NCI-H2196 (cell line): ENCODE results near the gene ARSJ.
"Not testable (repeated sequence)": the region's sequence is repeated elsewhere in the genome, so short reads cannot be mapped to it uniquely, and the experiment has no call there.

Experiments used
- DNase-seq: peaks from one replicate; lab custom pipeline; 2025; ENCODE audit not compliant: unreplicated experiment; lab: John Stamatoyannopoulos, UW

Gene ARSJ

GRCh38 chr4:113959539-113959937 lies 19.9 kb downstream of the ARSJ start:
- no peak for DNase-seq

GRCh38 chr4:113958766-113959538 lies 20.5 kb downstream of the ARSJ start:
- DNase-seq, result peak; percentile 28

DNA sequence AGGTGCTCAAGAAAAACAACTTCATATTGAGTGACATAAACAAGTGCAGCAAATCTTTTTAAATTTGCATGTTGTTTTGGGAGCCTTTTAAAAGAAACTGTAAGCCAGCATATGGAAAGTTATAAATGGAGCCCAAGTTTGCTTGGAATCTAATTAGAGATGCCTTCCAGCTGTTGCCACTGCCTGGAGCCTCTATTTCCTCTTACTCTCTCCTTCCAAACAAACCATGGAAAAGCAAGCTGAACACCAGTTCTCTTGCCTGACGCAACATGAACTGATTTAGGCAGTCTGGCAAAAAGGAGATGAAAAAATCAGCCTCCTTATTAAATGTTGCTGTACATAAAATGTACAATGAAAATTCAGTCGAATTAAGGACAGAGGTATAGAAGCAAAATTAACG lies 21.5 kb downstream of the ARSJ start:
- DNase-seq, result no peak

GRCh38 chr4:113955948-113956347 lies 23.5 kb downstream of the ARSJ start:
- no peak for DNase-seq

DNA sequence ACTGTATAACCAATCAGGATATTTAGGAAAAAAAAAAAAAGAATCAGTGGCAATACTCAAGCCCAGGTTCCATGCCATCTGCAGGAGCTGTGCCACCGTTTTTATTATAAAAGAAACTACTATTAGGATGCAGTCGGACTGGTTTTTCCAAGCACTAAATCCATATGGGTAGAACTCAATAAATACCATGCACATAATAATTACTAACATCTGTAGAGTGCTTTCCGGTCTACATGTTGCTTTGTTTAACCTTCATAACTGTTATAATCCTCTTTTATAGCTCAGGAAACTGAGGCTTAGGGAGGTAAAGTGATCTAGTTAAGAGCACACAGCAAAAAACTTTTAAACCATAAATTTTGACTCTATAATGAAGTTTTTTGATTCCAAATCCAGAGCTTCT lies 24.0 kb downstream of the ARSJ start:
- no peak for DNase-seq

DNA sequence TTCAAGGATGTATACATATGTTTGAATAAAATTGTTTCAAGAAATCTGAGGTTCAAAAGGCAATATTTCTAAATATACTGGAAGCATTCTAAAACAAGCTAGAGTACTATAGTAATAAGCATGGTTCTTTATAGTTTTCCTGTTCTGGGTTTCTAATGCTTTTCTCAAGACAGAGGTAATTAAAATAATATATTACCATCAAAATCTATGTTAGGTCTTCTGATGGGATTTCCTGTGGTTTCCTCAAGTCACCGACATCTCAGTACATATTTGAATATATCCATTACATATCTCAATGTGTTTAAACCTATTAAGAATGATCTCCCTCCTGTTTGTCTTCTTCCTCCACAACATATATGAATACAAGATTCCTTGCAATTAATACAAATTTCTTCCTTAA lies 25.6 kb downstream of the ARSJ start:
- DNase-seq, result no peak

GRCh38 chr4:113952452-113953029 lies 26.9 kb downstream of the ARSJ start:
- DNase-seq, result no peak

GRCh38 chr4:113951263-113951662 lies 28.2 kb downstream of the ARSJ start:
- DNase-seq, result no peak

DNA sequence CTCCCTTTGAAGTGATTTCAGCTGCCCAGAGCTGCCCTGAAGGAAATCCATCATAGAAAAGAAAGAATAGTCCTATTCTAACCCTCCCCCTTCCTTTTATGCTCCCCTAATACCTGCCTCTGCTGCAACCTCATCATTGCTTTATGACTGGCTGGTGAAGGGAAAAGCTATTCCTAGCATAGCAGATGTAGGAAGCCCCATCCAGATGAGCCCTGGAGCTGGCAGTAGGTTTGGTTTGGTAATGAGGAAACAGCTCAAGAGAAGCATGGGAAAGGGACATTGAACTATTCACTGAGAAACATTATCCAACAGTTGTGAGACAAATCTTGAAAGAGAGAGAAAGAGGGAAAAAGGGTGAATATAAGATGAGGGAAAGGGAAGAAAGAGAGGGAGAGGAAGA lies 29.2 kb downstream of the ARSJ start:
- no peak for DNase-seq

DNA sequence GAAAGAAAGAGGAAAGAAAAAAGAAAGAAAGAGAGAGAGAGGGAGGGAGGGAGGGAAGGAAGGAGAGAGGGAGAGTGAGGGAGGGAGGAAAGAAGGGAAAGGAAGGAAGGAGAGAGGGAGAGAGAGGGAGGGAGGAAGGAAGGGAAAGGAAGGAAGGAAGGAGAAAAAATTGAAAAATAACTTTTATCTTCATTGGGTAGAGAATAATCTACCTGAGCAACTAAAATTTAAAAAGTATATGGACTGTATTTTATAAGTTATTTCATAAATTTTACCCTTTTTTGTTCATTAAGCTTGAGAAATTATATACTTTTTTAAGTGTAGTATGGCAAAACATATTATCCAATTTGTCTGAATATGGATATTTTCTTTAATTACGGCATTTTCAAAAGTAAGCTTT lies 32.0 kb downstream of the ARSJ start:
- no peak for DNase-seq

GRCh38 chr4:113945906-113946305 lies 33.5 kb downstream of the ARSJ start:
- DNase-seq, result no peak

DNA sequence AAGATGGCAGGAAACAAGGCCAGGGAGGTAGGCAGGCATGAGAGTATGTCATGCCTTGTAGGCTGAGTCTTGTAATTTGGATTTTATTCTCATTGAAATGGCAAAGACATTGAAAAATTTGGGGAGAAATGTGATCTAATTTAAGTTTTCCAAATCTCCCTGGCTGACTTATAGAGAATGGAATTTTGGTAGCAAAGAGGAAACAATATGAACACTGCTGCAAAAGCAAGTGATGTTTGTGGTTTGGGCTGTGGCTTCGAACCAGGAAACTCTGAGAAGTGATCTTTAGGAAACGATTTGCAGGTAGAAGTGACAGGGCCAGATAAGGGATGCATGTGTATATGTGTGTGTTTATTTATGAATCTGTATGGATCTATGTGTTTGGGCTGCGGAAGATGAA lies 35.6 kb downstream of the ARSJ start:
- no peak for DNase-seq

DNA sequence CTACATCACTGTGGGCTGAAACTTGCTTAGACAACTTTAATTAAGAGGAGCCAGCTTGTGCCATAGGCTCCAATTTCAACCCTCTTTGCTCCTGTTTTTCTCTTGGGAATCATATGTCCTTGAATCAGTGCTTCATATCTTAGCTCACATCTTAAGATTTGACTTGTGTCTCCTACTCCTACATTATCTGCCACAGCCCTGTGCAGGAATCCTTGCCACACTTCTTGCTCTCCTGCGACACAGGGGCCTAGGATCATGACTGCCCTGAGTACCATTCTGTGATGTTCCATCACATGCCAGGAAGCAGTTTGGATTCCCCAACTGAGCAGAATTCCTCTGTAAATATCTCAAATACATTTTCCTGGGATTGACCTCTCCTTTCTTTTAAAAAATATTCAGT lies 36.4 kb downstream of the ARSJ start:
- DNase-seq, result no peak

GRCh38 chr4:113941836-113942235 lies 37.6 kb downstream of the ARSJ start:
- no peak for DNase-seq

GRCh38 chr4:113940103-113940502 lies 39.3 kb downstream of the ARSJ start:
- DNase-seq, result not testable (repeated sequence)

DNA sequence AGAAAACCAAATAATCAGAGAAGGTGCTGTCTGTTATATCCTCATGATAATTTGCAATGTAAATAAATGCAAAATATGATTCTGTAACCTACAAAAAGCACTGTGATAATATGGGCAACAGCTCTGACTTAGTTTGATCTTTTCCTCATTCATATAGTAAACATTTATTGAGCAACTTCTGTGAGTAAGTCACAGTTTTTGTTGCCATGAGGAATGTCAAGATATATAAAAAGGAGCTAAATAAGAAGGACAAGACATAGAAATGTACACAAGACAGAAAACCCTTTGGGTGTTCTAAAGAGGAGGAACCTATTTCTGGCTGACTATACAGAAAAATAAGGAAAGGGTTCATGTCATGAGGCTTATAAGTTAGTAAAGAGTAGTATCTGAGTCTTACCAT lies 44.3 kb downstream of the ARSJ start:
- DNase-seq, result no peak

- DNase-seq, result not testable (repeated sequence)
Measured at GRCh38 chr4:113924706-113925105, 54.7 kb downstream of the ARSJ start.

DNA sequence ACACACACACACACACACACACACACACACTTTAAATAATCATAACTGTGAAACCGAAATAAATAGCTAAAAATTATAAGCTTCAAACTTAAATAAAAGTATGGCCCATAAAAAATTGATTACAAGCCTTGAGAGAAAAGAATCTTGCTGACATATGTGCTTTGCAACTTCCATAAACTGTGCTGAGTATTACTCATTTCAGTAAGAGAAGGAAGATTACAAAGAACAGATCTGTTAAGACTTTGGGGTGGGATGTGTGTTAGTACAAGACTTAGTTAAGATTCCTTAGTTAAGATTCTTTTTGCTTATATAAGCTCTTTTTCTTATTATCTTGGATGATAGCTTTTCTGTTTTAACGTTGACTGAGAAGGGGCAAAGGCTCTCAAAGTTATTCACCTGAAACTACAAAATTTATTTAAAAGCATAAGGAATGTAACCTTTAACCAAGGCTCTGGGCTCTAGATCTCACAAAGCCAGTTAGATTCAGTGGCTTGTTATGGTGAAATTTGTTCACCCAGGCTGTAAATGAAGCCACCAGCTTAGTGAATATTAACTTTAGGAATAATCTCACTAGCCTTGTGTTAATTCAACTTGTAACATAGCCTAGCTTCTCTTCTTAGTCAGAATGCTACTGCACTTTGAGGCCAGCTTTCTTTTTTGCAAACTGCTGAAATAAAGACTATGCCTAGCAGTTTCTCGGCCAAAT lies 58.2 kb downstream of the ARSJ start:
- DNase-seq, result no peak

GRCh38 chr4:113919611-113920010 lies 59.8 kb downstream of the ARSJ start:
- no peak for DNase-seq

DNA sequence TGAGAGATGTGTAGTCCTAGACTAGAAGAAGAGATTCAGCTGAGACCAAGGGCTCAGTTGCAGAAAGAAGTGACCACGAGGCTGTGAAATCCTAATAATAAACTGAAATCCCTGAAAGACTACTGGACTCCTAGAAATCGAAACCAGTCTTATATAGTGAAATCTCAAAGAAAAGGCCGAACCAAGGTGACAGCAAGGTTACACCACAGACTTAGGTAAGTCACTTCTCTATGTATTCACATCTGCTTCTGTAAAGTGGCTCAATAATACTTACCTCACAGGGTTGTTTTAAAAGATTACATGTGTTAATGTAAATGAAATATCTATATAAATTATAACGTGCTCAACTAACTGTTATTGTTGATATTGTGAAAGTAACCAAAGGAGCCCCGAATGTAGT lies 60.3 kb downstream of the ARSJ start:
- DNase-seq, result no peak

GRCh38 chr4:113908829-113909228 lies 70.6 kb downstream of the ARSJ start:
- DNase-seq, result no peak

- no peak for DNase-seq
Measured at GRCh38 chr4:113907559-113907958, 71.9 kb downstream of the ARSJ start.
